GM11168 (cell line): Measurements from ENCODE around the gene KANK4.

Experiments used
- in situ Hi-C: fragments of 300-500 bp; cut with MboI; formaldehyde crosslinking; loops from one replicate; pipeline ENCODE4 v1.12.0; 2022; ENCODE audit warnings: low sequenced_read_pairs; ENCODE audit not compliant: unreplicated experiment

KANK4 gene

DNA sequence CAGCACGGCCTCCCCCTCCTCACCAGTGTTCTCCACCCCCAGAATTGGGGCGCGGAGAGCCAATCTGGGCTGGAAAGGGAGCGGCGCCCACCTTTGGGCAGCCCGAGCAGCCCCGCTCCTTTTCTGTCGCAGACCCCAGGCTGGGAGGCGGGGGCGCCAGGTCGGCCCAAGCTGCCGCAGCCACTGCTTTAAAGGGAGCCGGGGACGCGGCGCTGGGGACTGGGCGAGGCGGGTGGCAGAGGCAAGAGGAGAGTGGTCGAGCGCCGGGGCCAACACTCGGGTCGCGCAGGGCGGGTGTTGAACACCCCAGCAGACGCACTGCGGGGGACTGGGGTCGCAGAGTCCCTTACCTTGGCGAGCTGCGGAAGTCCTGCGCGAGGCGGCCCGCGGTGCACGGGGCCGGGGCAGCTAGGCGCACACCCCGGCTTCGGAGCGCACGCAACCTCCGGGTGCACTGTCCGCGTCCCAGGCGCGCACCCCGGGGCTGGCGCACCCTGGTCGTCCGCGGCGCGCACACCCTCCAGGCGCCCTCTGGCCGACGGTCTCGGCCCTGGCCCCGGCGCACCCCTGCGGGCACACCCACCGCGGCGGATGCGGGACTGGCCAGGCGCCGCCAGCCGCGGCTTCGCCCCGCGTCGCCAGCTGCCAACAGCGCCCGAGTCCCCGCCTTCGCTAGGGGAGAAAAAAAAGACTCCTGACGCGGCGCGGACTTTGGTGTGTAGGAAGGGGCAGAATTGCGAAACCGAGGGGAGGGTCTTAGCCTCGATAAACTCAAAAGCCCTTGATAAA lies at the start of gene KANK4:
KANK4 (minus strand) TSS at position 679 of the 789 bp plus-strand sequence. CDS start 37,870 bp downstream, outside the sequence.
- in situ Hi-C loops = no loop called here

DNA sequence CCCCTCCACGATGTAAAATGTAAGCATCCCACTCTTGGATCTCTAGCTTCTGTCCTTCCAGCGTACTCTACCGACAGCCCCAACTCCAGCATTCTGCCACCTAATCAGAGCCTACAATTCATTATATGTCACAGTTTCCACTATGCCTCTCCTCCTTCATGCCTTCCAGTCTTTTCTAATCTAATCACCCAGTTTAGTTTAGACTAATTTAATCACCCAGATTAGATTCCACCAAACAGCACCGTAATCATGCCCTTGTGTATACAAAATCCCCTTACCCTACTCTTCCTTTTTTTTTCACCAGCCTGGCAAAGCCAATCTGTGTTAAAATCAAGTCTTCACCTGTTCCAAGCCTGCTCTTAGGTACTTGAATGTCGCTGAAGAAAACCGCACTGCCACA lies 49.8 kb upstream of the KANK4 start:
- in situ Hi-C loops = no loop called here

DNA sequence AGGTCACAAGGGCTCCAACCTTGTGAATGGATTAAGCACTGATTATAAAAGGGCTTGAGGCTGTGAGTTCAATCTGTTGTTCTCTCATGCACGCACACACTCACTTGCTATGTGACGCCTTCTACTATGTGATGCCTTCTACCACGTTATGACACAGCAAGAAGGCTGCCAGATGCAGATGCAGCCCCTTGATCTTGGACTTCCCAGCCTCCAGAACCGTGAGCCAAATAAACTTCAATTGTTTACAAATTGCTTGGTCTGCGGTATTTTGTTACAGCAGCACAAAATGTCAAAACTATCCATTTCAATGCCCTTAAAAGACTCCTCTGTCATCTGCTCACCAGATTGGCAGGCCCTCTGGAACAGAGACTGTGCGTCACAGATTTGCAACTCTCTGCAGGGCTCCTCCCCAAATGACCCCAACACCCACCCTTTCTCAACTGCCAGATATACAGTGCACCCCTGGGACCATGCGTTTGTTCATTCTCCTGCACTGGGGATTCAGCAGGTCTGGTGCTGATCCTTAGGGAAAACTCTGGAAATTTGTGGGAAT lies 47.8 kb upstream of the KANK4 start:
- in situ Hi-C loops = no loop called here

DNA sequence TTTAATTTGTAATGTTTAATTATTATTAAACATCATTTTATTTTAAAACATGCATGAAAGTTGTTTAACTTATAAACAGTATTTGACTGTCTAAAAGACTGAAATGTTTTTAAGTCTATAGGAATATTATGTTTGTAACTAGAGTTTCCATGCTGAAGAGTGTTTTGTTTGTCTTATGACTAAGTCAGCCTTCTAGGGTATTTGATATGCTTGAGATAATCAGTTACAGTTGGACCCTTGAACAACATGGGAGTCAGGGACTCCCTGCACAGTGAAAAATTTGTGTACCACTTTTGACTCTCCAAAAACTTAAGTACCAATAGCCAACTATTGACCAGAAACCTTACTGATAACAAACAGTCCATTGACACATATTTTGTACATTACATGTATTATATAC lies 45.5 kb upstream of the KANK4 start:
- in situ Hi-C loops = no loop called here

DNA sequence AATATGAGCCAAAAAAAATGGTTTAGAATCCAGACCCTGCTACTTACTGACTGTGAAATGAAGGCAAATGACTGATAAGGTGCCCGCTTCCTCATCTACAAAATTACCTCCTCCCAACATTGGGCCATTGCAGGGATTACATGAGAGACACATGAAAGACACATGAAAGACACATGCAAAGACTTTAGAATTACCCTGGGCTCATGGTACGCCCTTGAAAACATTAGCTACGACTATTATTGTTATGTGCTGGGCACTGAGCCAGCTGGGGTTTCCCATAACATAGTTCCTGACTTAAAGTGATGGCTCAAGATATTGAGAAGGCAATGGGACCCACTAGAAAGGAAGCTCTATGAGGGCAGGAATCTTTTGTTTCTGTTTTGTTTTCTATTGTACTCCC lies 43.7 kb upstream of the KANK4 start:
- in situ Hi-C loops = no loop called here

DNA sequence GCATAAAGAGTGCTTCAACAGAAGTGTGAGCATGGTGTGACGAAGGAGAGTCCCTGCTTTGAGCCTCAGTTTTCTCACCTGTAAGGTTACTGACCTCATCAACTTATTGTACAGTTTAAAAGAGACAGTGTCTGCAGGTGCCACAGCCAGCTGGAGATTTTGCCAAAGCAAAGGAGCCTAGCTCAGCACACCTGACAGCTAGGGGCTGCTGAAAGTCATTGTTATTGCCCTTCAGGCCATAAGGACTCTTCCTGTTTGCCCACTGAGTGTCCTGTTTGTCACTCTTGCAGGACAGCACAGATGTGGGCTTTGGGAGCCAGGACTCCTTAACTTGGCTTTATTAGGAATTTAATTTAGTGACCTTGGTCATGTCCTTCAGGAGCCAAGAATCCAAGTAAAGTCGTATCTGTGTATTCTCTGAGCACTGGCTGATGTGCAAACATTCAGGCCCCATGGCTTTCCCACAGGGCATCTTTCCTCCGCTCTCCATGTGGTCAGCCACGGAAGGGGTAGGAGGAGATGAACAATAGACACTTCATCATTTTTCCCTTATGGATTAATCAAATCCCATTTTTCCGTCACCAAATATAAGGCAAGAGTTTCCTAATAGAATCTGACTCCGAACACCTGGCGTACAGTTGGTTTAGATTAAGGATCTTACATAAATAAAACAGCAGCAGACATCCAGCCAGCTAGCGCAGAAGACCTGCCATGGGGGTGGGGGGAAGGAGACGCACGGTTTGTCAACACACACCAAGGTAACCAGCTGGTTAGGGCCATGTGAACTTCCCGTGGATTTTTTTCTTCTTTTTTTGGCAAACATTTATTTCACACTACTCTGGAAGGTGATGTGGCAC lies 43.1 kb upstream of the KANK4 start:
- in situ Hi-C loops = no loop called here

DNA sequence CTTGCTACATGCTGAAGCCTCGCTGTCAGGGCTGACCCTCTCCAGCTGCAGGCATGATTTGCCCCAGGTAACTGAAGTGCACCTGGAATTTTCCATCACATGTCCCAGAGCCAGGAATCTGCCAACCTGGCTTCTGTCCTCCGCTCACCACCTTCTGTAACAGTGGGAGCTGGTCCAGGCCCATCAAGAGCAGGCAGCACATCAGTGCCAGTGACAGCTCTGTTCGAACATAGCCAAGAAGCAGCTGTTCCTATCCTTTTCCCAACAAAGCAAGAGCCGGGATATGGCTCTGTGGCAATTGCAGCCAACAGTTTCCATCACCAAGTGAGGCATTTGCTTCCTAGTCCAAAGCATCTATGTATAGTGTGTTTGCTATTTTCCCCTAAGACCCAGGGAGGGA lies 42.2 kb upstream of the KANK4 start:
- in situ Hi-C loops = no loop called here

DNA sequence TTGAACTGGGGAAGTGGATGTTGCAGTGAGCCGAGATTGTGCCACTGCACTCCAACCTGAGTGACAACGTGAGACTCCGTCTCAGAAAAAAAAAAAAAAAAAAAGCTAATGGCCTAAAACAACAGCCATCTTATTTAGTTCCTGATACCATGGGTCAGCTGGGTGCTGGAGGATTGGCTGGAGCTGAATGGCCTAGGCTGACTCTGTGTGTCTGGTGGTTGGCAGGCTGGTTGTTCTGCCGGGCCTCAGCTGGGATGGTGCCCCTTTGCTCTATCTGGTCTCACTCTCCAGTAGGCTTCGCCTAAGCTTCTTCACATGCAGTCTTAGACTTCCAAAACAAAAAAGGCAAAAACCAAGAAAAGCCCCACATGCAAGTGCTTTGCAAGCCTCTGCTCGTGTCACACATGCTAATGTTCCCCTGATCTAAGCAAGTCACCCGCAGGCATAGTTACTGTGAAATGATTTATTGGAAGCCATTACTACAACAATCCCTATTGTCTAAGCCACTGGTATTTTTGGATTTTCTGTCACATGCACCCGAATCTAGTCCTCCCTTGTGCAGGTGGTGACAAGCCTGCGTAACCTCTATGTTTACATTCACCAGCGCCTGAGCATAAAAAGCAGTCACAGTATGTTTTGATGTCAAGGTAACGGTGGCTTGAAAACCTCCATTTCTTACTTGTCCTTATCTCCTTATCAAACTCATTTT lies 39.6 kb upstream of the KANK4 start:
- in situ Hi-C loops = no loop called here

DNA sequence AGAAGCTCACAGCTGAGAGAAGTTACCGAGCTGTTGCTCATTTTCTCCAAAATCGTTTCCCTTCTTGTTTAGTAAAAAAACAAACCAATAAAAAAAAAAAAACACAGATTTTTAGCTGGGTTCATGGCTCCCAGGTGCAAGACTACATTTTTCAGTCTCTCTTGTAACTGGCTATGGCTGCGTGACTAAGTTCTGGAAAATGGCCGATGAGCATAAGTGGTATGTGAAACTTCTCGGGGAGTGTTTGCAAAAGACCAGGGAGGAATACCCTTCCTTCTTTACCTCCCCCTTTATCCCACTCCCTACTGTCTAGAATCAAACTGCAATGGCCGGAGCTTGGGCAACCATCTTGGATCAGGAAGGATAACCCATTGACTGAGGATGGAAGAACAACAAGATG lies 38.7 kb upstream of the KANK4 start:
- in situ Hi-C loops = no loop called here

DNA sequence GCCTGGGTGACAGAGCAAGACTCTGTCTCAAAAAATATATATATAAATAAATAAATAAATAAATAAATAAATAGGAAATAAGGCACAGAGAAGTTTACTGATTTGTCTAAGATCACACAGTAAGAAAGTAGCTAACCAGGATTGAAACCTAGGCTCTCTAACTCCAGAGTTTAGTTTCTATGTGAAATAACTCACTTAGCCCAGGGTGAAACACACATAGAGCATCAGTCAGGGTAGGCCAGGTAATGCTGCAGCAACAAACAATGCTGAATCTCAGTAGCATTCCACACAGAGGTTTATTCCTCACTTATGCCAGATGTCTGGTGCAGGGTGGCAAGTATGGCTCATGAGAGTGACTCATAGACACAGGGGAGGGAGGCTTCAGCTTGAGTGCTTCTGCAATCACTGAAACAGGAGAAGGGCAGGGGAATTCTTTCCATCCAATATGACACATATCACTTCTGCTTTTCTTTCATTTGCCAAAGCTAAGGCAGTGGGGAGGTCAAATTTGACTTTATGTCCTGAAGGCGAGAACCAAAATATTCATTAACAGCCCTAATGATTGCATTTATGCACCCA lies 37.1 kb upstream of the KANK4 start:
- in situ Hi-C loops = no loop called here

DNA sequence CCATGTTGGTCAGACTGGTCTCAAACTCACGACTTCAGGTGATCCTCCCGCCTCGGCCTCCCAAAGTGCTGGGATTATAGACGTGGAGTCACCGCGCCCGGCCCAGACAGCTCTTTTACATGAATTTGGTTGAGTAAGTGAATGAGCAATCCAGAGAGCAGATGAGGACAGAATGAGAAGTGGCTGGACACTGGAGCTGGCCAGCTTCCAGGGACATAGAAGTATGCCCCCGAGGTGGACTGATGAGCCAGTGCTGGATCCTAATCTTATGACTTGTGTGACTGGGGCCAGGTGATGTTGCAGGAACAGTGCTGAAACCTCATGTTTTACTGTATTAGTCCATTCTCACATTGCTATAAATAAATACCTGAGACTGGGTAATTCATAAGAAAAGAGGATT lies 35.9 kb upstream of the KANK4 start:
- in situ Hi-C loops = no loop called here

DNA sequence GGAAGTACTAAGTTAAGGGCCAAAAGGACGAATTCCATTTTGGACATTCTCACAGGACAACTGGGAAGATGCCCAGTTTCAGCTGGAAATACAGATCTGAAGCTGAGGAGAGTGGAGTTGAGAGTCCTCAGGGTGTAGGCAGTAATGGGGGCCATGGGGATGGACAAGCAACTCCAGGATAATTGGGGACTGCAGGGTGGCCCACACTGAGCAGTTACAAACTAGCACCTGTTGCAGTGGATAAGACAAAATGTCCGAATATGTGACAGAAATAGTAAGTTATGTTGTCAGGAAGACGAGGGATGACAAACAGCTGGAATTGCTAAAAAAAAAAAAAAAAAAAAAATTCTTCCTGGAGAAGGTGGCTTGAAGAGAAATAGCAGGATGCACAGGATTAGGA lies 34.6 kb upstream of the KANK4 start:
- in situ Hi-C loops = no loop called here

DNA sequence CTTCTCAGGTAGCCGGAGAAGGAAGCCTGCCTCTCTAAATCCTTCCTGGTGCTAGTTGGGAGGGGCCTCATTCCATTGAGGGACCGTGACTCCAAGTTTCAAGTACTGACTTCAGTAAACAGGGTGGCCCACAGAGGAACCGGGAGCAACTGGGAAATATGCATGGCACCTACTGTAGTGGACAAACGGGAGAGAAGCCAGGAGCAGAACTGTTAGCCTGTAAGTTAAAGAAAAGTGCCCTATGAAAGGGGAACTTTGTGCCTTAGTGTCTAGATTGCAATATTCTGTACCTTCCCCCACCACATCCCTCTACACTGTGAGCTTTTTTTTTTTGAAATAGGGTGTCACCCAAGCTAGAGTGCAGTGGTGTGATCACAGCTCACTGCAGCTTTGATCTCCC lies 33.2 kb upstream of the KANK4 start:
- in situ Hi-C loops = no loop called here

DNA sequence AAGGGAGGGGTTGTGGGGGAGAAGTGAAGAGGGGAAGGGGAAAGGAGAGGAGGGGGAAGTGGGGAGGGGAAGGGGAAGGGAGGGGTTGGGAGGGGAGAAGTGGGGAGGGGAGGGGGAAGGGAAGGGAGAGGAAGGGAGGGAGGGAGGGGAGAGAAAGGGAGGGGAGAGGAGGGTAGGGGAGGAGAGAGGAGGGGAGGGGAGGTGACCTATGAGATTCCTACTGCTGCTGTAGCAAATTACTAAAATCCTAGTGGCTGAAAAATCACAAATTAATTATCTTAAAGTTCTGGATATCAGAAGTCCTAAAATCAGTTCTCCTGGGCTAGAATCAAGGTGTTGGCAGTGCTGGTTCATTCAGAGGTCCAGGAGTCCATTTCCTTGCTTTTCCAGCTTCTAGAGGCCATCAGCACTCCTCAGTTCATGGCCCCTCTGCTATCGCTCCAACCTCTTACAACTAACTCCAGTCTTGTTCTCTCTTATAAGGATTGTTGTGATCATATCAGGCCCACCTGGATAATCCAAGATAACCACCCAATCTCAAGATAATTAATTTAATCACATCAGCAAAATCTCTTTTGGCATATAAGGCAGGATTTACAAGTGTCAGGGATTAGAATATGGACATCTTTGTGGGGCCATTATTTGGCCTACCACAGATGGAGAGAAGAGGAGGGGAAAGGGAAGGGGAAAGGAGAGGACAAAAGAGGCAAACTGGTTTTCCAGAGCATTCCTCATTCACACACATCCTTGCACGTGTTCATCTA lies 30.4 kb upstream of the KANK4 start:
- in situ Hi-C loops = no loop called here

DNA sequence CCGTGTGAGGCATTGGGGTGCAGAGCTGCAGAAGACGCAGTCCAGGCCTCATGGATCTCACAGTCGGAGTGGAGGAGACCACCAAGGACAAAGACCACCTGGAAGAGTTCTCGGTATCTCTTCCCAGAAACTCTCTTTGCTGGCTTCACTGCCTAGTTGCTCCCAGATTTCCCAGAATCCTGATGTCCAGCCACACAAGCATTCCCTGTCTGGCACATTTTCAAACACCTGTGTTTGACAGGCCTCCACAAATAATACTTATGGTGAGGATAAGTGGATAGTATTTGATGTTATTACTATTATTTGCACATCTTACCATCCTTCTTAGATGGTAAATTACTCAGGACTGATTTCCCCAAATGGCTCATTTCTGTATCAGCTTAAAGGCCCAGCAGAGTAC lies 27.7 kb upstream of the KANK4 start:
- in situ Hi-C loops = no loop called here

DNA sequence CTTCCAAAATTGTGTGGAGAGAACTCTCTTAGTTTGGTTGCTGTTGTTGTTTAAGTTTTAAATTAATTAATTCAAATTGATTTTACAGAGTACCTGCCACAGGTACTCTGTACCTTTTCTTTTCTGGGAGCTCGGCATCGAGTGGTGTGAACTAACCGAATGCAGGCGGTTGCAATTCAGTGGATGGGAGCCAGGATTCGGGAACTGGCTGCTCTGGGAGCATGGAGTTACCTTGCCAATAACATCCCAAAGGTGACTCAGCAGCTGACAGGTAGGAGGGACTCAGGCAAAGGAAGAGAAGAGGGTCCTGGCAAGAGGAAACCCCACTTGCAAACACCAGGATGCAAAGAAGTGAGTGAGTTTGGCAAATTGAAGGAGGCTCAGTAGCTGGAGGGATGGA lies 24.7 kb upstream of the KANK4 start:
- in situ Hi-C loops = no loop called here

DNA sequence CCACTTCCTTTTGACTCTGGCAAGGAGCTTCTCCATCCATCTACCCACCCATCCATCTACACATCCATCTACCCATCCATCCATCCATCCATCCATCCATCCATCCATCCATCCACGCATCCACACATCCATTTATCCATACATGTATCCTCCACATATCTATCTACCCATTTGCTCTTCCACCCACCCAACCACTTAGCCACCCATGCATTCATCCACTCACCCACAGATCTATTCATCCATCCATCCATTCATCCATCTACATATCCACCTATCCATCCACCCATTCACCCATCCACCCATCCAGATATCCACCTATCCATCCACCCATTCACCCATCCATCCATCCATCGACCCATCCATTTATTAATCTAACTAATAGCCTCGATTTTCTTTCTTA lies 23.0 kb upstream of the KANK4 start:
- in situ Hi-C loops = no loop called here

DNA sequence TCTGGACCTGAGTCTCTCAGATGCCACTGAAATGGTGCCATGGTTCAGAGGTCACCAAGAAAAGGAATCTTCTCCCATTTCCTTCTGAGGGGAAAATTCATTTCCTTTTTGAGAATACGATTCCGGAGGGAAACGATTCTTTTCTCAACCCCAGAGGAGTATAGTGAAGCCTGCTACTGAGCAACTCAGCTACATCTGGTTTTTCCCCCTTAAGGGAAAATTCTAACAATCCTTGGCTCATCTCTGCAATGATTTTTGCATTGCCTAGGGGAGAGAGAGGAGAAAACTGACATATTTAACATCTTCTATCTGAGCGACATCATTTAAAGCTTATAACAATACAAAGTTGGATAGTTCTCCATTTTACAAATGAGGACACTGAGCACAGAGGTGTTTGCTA lies 22.4 kb upstream of the KANK4 start:
- in situ Hi-C loops = no loop called here

DNA sequence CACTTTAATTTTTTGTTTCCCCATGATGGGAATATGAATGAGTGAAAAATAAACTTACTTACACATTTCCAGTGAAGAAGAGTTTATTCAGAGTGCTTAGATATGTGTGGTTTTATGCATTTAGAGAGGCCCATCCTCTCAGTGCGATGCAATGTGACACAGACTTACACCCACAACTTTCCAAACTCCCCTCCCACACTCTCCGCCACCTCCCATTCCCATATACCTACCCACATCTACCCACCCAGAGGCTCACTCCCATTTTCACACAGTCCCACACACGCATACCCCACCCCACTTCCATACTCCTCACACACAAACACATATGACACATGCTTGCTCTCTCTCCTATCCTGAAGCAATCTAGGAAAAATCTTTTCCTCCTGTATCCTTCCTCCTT lies 21.9 kb upstream of the KANK4 start:
- in situ Hi-C loops = no loop called here
